Liver (tissue), 9 donors: Measurements from ENCODE around the gene CCDC78. TPM values are rescaled to one million over a fixed set of nuclear protein-coding genes. Genes with fewer than 3 reads are reported as not detected.

ENCODE experiments used
- DNase-seq: peaks from one replicate; pipeline ENCODE4 v3.0.0-alpha.2; 2017; ENCODE audit warnings: low spot score
- H3K27ac ChIP-seq, 2 donors: one replicate each; pipeline ENCODE4 v1.7.0; 2013; ENCODE audit warnings: inconsistent platforms in 2 of 2, low read length in 2 of 2, control low read depth in 1 of 2, low read depth in 1 of 2, mild to moderate bottlenecking in 1 of 2
- H3K27me3 ChIP-seq, 4 donors: one replicate each; pipeline versions ENCODE4 v1.6.1 to v1.7.0; 2013; ENCODE audit warnings: low read length in 3 of 4, inconsistent platforms in 1 of 4, mild to moderate bottlenecking in 1 of 4, moderate library complexity in 1 of 4; ENCODE audit not compliant: control insufficient read depth in 4 of 4, insufficient read depth in 4 of 4
- H3K36me3 ChIP-seq, 4 donors: one replicate each; pipeline versions ENCODE4 v1.6.1 to v1.7.0; 2013; ENCODE audit warnings: low read length in 3 of 4, mild to moderate bottlenecking in 3 of 4, low read depth in 1 of 4, moderate library complexity in 1 of 4; ENCODE audit not compliant: control insufficient read depth in 4 of 4, insufficient read depth in 3 of 4
- H3K4me1 ChIP-seq, 4 donors: one replicate each; pipeline versions ENCODE4 v1.6.1 to v1.7.0; 2013; ENCODE audit warnings: low read length in 3 of 4, mild to moderate bottlenecking in 3 of 4, moderate library complexity in 1 of 4; ENCODE audit not compliant: control insufficient read depth in 4 of 4, insufficient read depth in 4 of 4
- H3K4me3 ChIP-seq, 3 donors: one replicate each; pipeline versions ENCODE4 v1.6.1 to v1.7.0; 2013; ENCODE audit warnings: low read length in 3 of 3, control low read depth in 1 of 3, low read depth in 1 of 3, mild to moderate bottlenecking in 1 of 3
- H3K9ac ChIP-seq, 2 donors: one replicate each; pipeline ENCODE4 v1.7.0; 2013; ENCODE audit warnings: low read length in 2 of 2, mild to moderate bottlenecking in 2 of 2, moderate library complexity in 2 of 2, control low read depth in 1 of 2, low read depth in 1 of 2
- H3K9me3 ChIP-seq, 4 donors: one replicate each; pipeline versions ENCODE4 v1.6.1 to v1.7.0; 2013; ENCODE audit warnings: low read length in 3 of 4; ENCODE audit not compliant: control insufficient read depth in 4 of 4
- ATF3 ChIP-seq: IDR thresholded peaks from 2 replicates; pipeline ENCODE4 v1.6.1; 2016; ENCODE audit warnings: antibody characterized with exemption
- CTCF ChIP-seq: fragments of 150-350 bp; IDR thresholded peaks from 2 replicates; pipeline ENCODE4 v1.5.1; 2017; ENCODE audit warnings: improper control_type of control experiment, low read depth, low read length; ENCODE audit not compliant: missing input control
- EGR1 ChIP-seq, 2 donors: IDR thresholded peaks; 2 replicates each; pipeline ENCODE4 v1.6.1; 2016 to 2018; ENCODE audit warnings: antibody characterized with exemption in 2 of 2, low read depth in 2 of 2
- FOXA1 ChIP-seq: IDR thresholded peaks from 2 replicates; pipeline ENCODE4 v1.6.1; 2016; ENCODE audit warnings: antibody characterized with exemption
- FOXA2 ChIP-seq: IDR thresholded peaks from 2 replicates; pipeline ENCODE4 v1.6.1; 2016; ENCODE audit warnings: antibody characterized with exemption
- GABPA ChIP-seq, 2 donors: IDR thresholded peaks in 1 of 2; conservative IDR thresholded peaks in 1 of 2; 2 replicates each; pipeline ENCODE4 v1.6.1; 2016; ENCODE audit warnings: antibody characterized with exemption in 2 of 2, mild to moderate bottlenecking in 1 of 2, moderate library complexity in 1 of 2
- HNF4A ChIP-seq, 2 donors: conservative IDR thresholded peaks; 2 replicates each; pipeline ENCODE4 v1.6.1; 2016; ENCODE audit warnings: antibody characterized with exemption in 2 of 2, mild to moderate bottlenecking in 2 of 2
- HNF4G ChIP-seq: IDR thresholded peaks from 2 replicates; pipeline ENCODE4 v1.6.1; 2016; ENCODE audit warnings: antibody characterized with exemption
- JUND ChIP-seq, 2 donors: IDR thresholded peaks; 2 replicates each; pipeline ENCODE4 v1.6.1; 2016; ENCODE audit warnings: antibody characterized with exemption in 2 of 2
- MAX ChIP-seq: IDR thresholded peaks from 2 replicates; pipeline ENCODE4 v1.6.1; 2016; ENCODE audit warnings: antibody characterized with exemption
- NR2F2 ChIP-seq: IDR thresholded peaks from 2 replicates; pipeline ENCODE4 v1.6.1; 2016; ENCODE audit warnings: antibody characterized with exemption
- RAD21 ChIP-seq, 2 donors: IDR thresholded peaks; 2 replicates each; pipeline ENCODE4 v1.6.1; 2016; ENCODE audit warnings: antibody characterized with exemption in 2 of 2, mild to moderate bottlenecking in 2 of 2
- REST ChIP-seq: IDR thresholded peaks from 2 replicates; pipeline ENCODE4 v1.6.1; 2016; ENCODE audit warnings: antibody characterized with exemption, mild to moderate bottlenecking
- RXRA ChIP-seq, 2 donors: IDR thresholded peaks; 2 replicates each; pipeline ENCODE4 v1.6.1; 2017 to 2018; ENCODE audit warnings: antibody characterized with exemption in 2 of 2, mild to moderate bottlenecking in 1 of 2
- SP1 ChIP-seq: IDR thresholded peaks from 2 replicates; pipeline ENCODE4 v1.6.1; 2018; ENCODE audit warnings: antibody characterized with exemption, mild to moderate bottlenecking
- TAF1 ChIP-seq: conservative IDR thresholded peaks from 2 replicates; pipeline ENCODE4 v1.6.1; 2016; ENCODE audit warnings: antibody characterized with exemption, mild to moderate bottlenecking
- YY1 ChIP-seq: IDR thresholded peaks from 2 replicates; pipeline ENCODE4 v1.6.1; 2016; ENCODE audit warnings: antibody characterized with exemption, mild to moderate bottlenecking
- ZBTB33 ChIP-seq: IDR thresholded peaks from 2 replicates; pipeline ENCODE4 v1.6.1; 2016; ENCODE audit warnings: antibody characterized with exemption
- WGBS: extraction: QIAGEN DNeasy Blood & Tissue Kit; methylation state at CpG from one replicate; pipeline ENCODE4 v1.1.7; 2013; 5-methylcytosine and 5-hydroxymethylcytosine counted together
- polyA plus RNA-seq, 2 donors: library from polyadenylated mRNA; stranded (reverse) in 1 of 2; unstranded in 1 of 2; fragments of 200-250 nt in 1 of 2; fragments of >200 nt in 1 of 2; fragmentation: Nextera tagmentation in 1 of 2; extraction: Ambion mirVana in 1 of 2; gene quantifications; one replicate each; pipeline versions ENCODE4 v1.2.1 to v1.2.3, GENCODE V29; 2013 to 2015
- total RNA-seq, 2 donors: library from RNA; depleted of rRNA; stranded (reverse); fragments of >200 nt; gene quantifications; one replicate each; pipeline ENCODE4 v1.2.3, GENCODE V29; 2014
- donor health status: healthy.
- donor health status: healthy.
- donor health status: healthy.
- donor health status: healthy.
- donor health status: healthy.

Gene CCDC78
- total and polyA plus RNA-seq, 4 donors, result 0.05 to 0.28 (median 0.08) TPM; not detected in 1

- Histone ChIP-seq H3K36me3 (no peaks in the 10 kb centered on the region), H3K27ac (no peak overlapping the region), H3K4me1 (no peaks in the 10 kb centered on the region), H3K4me3 (no peak overlapping the region), H3K27me3 (no peaks in the 10 kb centered on the region), H3K9me3 (no peaks in the 10 kb centered on the region), H3K9ac (no peak overlapping the region)
- no peak for TF ChIP-seq CTCF
- no peak for TF ChIP-seq FOXA2
- no peak for TF ChIP-seq HNF4G
- no peak for TF ChIP-seq HNF4A (conservative IDR thresholded peaks at IDR 0.05)
- TF ChIP-seq RXRA (IDR thresholded peaks at IDR 0.05), result no peak
- no peak for TF ChIP-seq EGR1 (IDR thresholded peaks at IDR 0.05; ENCODE audit: low read depth in 2 of 2)
- no peak for TF ChIP-seq MAX
- TF ChIP-seq YY1, result no peak
- TF ChIP-seq NR2F2, result no peak
- TF ChIP-seq GABPA (IDR thresholded peaks at IDR 0.05 in 1 of 2, conservative IDR thresholded peaks at IDR 0.05 in 1 of 2), result no peak
- no peak for TF ChIP-seq JUND (IDR thresholded peaks at IDR 0.05)
- TF ChIP-seq REST, result no peak
- TF ChIP-seq ATF3, result no peak
- TF ChIP-seq RAD21 (IDR thresholded peaks at IDR 0.05), result no peak
- no peak for TF ChIP-seq FOXA1
- TF ChIP-seq TAF1, result no peak
- TF ChIP-seq SP1, result no peak
- DNase-seq, result no peak
- 66% methylated on average over 9 of the region's 9 CpGs for WGBS
Measured at GRCh38 chr16:750485-750884, 24.2 kb upstream of the CCDC78 start.

- Histone ChIP-seq H3K27ac (no peak overlapping the region), H3K9ac (no peak overlapping the region), H3K36me3 (no peaks in the 10 kb centered on the region), H3K27me3 (no peaks in the 10 kb centered on the region), H3K4me1 (no peaks in the 10 kb centered on the region), H3K9me3 (no peaks in the 10 kb centered on the region), H3K4me3 (no peak overlapping the region)
- DNase-seq, result no peak
- no peak for TF ChIP-seq EGR1 (IDR thresholded peaks at IDR 0.05; ENCODE audit: low read depth in 2 of 2)
- no peak for TF ChIP-seq ZBTB33
- no peak for TF ChIP-seq RAD21 (IDR thresholded peaks at IDR 0.05)
- TF ChIP-seq GABPA (IDR thresholded peaks at IDR 0.05 in 1 of 2, conservative IDR thresholded peaks at IDR 0.05 in 1 of 2), result no peak
- no peak for TF ChIP-seq REST
- no peak for TF ChIP-seq MAX
- no peak for TF ChIP-seq JUND (IDR thresholded peaks at IDR 0.05)
- no peak for TF ChIP-seq HNF4G
- TF ChIP-seq FOXA1, result no peak
- no peak for TF ChIP-seq ATF3
- WGBS, result 77% methylated on average over 6 of the region's 6 CpGs
Measured at GRCh38 chr16:749010-749409, 22.8 kb upstream of the CCDC78 start.
